Activated CD8-positive, alpha-beta memory T cell treated with anti-CD3 and anti-CD28 coated beads, Interleukin-2, amount 50 U/mL, for 24 hours (primary cell): Measurements from ENCODE around the gene MED13L.

Source experiments
- DNase-seq: peaks from one replicate; pipeline ENCODE4 v3.0.0-alpha.2; 2020; ENCODE audit errors: extremely low read depth

MED13L gene

DNA sequence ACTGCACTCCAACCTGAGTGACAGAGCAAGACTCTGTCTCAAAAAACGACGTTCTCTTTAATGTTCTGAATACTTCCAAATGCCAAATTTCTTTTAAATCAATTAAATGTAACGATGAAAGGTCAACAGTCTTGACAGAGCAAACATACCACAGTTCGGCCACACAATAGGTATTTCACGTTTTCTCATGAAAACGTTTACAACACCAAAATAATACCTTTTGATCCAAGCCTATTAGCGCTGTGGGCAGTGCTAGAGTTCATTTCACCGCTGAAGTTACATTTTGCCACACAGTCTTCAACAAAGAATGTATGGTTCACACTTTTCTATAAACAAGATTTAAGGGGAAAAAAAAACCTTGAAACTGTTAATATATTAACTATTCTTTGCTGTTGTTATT lies 122.1 kb downstream of the MED13L start:
- DNase-seq = no peak

DNA sequence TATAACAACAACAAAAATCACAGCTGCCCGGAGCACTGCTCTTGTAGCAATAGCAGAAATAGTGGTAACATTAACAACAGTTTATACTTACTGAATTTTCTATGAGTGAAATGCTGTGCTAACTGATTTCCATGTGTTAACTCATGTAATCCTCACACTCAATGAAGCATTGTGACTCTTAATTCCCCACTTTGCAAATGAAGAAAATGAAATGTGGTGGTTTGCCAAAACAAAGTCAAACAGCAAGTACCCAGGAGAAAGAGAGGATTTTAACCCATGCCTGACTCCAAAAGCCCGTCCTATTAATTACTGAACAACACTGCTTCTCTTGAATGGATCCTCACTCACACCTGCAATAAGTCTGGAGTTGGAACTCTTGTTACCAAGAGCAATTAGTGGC lies 123.5 kb downstream of the MED13L start:
- DNase-seq = no peak

DNA sequence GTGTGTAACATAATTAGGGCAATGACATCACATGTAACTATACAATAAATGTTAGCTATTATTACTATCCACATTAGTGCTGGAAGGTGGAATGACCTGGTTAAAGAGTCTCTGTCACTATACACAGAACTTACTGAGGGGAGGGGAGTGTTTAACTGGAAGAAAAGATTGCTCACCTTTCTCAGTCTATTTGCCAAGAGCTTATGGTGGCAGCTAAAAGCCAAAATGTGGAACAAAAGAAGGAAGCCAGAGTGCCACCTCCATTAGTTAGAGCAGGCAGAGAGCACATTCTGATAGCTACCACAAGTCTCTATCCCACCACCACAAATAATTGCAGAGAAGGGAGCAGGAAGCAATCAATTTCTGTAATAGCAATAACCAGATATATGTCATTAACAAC lies 124.4 kb downstream of the MED13L start:
- DNase-seq = no peak

DNA sequence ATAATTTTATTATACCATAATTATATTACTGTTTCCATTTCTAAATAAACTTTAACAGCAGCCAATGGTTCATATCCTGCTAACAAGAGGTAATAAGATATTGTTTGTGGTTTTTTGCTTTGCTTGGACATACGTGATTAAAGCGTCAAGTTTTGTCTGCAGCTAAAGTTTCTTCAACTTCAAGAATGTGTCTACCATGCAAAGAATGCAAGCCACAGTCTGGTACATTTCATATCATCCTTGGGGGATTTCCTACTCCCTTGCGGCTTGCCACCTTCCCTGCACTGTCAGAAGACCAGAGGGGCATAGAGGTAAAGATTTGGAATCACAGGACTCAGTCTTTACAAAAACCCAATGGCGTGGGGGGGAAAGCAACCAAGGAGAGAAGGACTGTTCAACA lies 125.2 kb downstream of the MED13L start:
- no peak for DNase-seq

DNA sequence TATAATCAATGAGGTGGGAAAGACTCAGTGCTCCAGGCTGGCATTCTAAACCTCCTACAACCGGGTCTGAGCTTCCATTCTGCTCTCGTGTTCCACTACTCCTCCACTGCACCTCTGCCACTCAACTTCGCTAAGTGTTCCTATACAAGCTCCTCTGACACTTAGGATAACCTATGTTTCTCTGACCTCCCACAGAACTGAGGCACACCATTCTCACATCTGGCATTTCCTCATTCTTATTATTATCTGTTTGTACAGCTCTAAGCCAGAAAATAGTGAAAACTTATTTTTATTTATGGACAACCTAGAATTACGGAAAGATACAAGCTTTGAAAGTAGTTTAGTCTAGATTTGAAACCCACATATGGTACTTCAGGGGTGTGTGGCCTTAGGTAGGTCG lies 127.0 kb downstream of the MED13L start:
- no peak for DNase-seq

DNA sequence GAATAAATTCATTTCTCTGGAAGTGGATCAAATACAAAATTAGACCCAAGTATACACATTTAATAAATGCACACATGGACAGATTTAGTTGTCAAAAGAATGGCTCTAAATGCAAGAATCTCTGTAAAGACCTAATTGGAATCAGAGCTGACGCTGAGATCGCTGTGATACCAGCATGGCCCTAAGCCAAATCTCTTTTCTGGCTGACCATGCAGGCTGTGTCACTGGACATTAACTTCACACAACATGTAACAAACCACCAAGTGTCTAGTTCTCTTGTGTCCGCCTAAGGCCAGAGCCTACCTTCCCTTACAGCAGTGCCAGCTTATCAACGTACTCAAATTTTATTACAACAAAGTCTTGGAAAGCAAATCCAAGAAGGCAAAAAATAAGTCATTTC lies 127.5 kb downstream of the MED13L start:
- no peak for DNase-seq

DNA sequence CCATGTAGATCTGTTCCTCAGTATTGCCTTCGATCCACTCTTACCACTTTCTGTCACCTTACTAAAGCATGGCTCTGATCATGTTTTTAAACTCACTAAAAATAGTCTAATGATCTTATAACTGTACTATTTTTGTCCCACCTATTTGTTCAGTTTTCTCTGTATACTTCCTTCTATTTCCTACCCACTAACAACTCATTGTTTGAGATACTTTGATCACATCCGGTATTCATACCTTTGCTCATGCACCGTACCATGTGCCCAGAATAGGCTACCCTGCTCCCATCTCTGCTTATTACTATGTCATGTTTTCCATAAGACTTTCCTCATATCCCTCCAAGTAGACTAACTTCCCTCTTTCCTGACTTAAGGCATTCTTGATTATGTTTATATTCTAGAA lies 128.6 kb downstream of the MED13L start:
- no peak for DNase-seq

DNA sequence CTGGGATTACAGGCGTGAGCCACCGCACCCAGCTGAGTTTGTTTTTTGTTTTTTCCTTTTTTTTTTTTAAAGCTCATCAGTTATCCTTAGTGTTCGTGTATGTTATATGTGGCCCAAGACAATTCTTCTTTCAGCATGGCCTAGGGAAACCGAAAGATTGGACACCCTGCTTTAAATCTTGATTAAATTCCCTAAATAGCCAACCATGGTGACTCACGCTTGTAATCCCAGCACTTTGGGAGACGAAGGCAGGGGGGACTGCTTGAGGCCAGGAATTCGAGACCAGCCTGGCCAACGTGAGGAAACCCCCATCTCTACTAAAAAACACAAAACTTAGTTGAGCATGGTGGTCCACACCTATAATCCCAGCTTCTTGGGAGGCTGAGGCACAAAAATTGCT lies 131.1 kb downstream of the MED13L start:
- DNase-seq = no peak

DNA sequence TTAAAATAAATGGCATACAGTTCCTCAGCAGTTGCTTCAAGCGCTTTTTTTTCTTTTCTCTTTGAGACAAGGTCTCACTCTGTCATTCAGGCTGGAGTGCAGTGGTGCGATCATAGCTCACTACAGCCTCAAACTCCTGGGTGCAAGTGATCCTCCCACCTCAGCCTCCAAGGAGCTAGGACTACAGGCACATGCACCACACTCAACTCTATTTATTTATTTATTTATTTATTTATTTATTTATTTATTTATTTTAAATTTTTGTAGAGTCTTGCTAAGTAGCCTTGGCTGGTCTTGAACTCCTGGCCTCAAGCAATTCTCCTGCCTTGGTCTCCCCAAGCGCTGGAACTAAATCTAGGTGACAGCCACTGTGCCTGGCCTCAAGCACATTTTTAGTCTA lies 132.0 kb downstream of the MED13L start:
- DNase-seq = no peak

DNA sequence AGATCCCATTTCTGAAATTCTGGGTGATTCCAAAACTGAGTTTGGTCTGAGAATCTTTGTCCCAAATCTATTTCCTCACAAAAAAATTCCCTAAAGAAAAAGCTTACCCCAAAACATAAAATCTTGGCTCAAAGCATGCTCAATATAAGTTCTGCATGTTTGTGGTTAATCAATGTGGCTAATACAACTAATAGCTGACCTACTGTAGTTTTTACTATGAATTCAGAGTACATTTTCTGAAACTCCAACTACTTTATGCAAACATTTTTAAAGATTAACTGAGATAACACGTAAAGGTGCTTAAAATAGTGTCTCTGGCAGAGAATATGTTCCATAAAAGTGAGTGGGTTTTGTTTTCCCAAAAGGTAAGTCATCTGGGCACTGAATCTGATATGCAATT lies 133.1 kb downstream of the MED13L start:
- no peak for DNase-seq

DNA sequence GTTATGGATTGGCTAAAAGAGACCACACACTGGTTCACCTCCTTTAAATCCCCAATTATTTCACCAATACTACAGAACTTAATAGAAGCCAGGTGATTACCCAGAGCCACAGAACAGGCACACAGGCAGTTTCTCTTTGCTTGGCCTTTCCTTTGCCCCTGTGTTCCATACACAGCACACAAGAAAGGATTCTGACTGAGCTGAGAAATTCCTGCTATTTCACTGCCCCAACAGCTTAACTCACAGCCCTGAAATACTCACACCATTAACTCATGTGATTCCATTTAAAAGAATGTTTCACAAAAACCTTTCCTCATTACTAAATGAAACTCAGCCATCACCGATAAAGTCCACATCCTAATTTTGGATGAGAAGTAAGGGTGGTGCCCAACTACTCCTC lies 133.6 kb downstream of the MED13L start:
- DNase-seq = no peak

DNA sequence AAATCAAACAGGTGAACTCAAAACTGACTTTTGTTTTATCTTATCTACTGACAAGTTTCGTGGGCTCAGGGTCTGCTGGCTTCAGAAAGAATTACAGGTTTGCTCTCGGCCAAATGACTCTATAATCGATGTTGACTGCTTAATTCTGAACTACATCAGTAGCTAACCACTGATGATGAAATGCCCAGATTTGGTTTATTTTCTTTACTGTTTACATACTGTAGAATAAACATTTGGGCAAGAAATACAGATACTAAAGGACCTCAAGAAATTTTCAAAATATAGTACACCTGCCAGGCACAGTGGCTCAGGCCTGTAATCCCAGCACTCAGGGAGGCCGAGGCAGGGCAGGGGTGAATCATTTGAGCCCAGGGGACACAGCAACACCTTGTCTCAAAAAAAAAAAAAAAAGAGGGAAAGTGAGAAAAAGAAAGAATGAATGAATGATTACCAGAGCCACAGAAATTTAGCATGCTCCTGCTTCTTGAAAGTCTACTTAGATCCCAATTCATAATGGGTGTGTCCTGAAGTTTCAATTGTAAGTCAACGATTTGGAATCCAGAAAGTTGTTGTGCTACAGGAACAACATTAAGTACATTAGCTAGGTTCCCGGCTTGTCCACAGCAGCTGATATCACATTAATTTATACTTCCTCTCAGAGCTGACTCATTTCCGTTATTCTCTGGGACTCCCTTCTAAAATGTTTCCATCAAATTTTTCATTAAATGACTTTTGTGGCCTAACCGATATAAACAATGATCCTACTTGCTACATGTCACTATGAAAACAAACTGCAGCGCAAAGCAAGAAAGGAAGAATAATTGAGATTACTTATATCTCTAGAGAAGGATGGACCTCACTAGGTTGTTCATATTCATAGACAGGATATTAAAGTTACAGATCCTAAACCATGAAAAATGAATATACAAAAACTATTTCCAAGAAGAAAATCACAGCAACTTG lies 134.3 kb downstream of the MED13L start:
- no peak for DNase-seq

DNA sequence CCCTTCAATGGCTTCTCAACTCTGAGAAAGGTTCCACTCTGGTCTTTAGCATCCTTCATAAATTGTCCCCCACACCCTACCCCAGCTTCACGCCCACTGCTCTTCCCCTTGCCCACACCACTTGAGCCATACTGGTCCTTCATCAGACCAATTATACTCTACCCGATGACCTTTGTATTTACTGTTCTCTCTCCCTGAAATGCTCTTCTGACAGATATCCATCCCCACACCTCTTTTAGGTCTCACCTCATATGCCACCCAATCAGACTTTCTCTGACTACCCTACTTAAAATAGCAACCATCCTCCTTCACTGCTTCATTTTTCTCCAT lies 135.7 kb downstream of the MED13L start:
- no peak for DNase-seq

DNA sequence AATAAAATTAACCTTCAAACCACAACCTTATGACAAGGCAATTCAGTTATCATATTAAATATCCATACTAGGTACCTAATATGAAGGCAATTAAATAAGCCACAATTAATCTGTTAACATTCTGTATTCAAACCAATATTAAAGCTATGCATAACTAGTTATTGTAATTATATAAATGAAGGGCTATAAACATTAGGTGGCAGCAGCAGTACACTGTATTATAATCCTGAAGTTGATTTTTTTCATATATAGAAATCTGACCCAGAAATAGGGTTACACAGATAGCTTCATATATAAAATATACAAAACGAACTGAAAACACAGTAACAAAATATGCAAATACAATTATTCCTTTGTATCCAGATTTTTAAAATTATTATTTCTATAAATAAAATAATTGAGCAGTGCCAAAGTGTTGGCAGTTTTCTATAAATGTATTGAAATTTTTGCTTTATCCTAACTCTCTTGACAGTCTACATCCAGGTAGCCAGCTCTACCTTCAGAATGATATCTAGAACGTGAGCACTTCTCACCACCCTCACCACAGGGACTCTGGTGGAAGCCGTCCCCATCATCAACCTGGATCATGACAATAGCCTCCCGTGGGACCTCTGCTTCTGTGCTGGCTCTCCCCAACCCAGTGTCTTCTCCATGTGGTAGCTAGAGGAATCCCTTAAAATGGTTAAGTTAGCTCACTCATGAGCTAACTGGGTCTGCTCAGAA lies 136.2 kb downstream of the MED13L start:
- no peak for DNase-seq

DNA sequence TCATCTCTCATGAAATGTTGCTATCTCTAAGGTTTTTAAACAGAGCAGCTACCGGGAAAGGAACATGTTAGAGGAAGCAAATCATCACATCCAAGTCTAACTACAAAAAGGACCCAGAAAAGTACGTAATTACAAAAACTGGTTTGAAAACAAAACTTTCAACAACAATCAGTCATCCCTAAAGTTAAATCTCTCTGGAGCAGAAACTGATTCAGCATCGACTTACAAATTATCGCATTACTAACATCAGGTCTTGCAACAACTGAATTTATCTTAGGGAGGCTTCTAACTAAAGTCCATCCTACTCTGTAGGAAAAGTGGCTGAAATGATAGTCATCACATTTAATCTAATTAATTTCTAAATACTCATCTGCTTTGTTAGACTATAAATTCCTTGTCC lies 137.0 kb downstream of the MED13L start:
- DNase-seq = no peak

DNA sequence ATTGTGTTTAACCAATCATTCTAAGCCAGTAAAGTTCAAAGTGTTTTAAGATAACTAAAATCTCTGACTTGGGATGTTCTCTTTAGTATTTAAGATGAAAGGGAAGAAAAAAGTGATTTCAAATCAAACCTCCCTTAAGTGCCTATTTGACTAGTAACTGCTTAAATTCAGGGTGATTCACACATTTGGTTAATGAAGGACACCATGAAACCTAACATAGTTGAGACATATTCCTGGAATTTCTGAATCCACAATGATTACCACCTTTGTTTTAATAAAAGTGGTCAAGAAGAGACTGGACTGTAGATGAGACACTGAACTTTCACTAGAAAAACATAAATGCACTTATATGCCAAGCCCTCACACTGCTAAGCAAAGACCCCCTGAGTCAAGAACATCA lies 138.7 kb downstream of the MED13L start:
- no peak for DNase-seq

DNA sequence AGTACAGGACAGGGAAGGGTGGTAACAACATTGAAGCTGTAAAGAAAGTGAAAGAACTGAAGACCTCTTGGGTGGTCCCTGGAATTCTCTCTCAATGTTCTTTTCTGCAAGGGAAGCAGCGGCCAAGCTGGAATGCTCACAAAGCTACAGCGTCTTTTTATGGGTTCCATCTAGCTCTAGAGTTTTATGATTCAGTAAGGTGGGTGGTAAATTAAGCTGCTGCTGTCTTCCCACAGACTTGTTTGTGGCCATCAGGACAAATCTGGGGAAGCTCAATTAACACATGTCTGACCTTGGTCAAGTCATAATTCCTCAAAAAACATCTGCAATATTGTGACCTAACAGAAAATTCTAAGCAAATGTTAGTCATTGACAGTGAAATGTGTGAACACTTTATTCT lies 139.1 kb downstream of the MED13L start:
- DNase-seq = no peak

DNA sequence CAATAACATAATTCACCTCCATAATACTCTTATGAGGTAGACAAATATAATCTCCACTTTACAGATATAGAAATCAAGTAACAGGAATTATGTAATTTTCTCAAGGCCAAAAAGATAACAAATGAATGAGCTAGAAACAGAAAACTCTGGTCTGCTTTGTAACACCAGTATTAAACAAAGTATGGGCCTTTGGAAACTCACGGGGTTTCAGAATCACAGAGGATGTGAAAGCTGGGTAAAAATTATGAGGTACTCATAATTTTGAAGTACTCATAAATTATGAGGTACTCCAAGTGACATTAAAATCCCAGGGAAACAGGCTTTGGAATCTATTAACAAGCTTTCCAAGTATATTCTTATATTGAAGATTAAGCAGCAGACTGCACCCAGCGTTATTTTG lies 140.2 kb downstream of the MED13L start:
- no peak for DNase-seq

DNA sequence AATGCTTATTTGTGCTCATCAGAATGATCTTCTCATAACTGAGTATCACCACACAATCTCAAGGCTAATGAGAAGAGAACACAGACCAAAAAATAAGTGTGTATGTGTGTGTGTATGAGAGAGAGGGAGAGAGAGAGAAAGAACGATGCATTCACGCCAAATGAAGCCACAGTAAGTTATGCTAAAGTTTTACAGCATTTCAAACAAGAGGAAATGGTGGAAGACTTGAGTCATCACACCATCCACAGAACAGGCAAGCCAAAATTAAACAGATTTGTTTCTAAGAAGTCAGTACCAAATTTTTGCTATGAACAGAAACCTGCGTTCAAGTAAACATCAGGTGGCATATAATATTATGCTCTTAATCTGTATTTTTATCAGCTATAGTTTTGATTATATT lies 141.2 kb downstream of the MED13L start:
- DNase-seq = no peak

DNA sequence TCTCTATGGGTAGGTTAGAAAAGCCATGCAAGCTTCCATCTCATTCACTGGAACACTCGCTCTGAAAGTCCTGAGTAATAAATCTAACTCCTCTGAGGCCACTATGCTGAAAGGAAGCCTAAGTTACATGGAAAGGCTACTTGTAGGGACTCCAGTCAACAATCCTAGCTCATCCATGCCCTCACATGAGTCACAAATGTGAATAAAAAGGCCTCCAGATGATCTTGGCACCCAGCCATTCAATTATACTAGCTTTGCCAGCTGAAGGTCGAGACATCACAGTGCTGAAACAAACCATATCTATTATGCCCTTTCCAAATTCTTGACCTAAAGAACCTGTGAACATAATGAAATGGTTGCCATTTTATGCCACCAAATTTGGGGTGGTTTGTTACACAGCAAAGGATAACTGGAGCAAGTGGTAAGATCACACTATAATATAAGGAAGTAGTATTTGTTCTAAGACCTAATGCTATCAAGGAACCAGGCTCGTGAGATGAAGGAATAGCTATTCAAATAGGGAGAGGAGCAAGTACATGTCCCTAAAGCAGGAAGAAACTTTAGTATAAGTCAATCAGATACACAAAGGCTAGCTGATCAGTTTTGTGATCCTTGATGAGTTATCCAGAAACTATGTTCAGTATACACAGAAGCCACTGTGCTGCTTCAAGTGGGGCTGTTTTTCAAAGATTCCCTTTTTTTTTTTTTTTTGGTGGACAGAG lies 142.1 kb downstream of the MED13L start:
- no peak for DNase-seq

DNA sequence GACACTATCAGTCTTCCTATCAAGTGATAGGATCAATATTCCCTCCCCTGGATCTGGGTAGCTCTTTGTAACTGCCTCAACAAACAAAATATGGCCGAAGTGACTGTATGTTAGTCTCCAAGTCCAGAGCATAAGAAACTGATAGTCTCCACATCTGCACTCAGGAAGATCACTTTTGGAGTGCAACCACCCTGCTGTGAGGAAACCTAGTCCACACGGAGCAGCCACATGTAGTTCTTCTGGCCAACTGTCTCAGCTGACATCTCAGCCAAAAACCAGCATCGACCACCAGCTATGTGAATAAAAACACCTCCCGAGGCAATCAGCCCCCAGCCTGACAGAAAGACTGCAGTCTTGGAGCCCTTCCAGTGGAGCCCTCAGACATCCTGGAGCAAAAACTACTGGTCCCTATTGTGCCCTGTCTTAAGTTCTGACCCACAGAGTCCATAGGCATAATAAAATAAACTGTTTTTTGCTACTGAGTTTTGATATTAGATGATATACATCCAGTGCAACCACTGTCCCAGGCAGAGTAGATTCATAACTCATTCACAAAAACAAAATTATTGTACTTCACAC lies 143.8 kb downstream of the MED13L start:
- DNase-seq = no peak

DNA sequence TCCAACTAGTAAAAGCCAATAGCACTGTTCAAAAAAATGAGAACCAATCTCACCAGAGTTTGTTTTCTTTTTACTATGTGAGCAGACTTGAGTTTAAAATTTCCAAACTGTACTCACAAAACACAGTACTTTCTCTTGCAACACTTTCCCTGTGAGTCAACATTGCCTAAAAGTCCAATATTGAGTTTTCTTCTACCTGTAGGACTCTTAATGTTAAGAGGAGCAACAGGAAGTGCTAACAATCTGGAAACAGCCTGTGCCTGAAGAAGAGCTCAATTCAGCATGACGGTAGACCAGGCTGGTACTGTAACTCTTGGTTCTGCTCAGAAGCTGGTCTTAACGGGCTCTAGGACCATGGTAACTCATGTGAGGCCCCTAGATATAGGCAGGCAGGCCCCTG lies 144.3 kb downstream of the MED13L start:
- DNase-seq = no peak
